ENCODE data around the gene FEN1.

DNA sequence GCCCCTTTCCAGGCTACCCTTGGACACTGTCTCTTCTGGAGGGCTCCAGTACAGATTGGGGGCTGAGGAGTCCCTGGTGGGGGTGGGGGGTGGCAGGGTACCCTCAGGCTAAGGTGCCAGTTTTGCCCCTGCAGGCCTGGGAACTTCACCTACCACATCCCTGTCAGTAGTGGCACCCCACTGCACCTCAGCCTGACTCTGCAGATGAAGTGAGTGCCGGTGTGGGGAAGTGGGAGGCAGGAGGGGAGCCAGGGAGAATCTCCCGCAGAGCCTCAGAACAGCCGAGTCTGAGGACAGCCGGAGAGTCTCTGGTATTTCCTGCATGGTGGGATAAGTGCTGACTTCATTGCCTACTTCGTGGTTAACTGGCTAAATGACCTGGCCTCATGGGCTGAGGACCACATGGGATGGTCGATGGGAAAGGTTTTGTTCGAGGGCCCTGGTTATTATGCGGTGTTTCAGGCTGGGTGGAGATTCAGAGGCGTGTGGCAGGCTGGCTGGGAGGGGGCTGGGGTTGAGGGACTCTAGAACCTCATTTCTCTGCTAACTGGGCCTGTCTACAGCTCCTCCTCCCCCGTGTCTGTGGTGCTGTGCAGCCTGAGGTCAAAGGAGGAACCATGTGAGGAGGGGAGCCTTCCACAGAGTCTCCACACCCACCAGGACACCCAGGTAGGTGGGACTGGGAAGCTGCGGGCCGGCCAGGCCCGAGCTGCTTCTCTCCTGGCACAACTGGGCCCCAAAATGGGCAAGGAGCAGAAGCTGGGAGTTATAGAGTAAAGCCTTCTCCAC lies 8.8 kb upstream of the FEN1 start:
- TF ChIP-seq POLR2AphosphoS5 (IDR thresholded peaks at IDR 0.05) (no peak), POLR2A (IDR thresholded peaks at IDR 0.05) (no peak), EP300 (IDR thresholded peaks at IDR 0.05) (no peak)
- TF ChIP-seq, protein P1, sequence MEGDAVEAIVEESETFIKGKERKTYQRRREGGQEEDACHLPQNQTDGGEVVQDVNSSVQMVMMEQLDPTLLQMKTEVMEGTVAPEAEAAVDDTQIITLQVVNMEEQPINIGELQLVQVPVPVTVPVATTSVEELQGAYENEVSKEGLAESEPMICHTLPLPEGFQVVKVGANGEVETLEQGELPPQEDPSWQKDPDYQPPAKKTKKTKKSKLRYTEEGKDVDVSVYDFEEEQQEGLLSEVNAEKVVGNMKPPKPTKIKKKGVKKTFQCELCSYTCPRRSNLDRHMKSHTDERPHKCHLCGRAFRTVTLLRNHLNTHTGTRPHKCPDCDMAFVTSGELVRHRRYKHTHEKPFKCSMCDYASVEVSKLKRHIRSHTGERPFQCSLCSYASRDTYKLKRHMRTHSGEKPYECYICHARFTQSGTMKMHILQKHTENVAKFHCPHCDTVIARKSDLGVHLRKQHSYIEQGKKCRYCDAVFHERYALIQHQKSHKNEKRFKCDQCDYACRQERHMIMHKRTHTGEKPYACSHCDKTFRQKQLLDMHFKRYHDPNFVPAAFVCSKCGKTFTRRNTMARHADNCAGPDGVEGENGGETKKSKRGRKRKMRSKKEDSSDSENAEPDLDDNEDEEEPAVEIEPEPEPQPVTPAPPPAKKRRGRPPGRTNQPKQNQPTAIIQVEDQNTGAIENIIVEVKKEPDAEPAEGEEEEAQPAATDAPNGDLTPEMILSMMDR (IDR thresholded peaks at IDR 0.05) = no peak

All from upper lobe of left lung (tissue), 4 donors.